Epithelial cell of umbilical artery (primary cell): ENCODE data around the gene SHANK2. TPM values are rescaled to one million over a fixed set of nuclear protein-coding genes. Genes with fewer than 3 reads are reported as not detected.

Experiments
- total RNA-seq: library from RNA; depleted of rRNA; stranded (reverse); fragments of >200 nt; gene quantifications from 2 replicates; pipeline ENCODE4 v1.2.3, GENCODE V29; 2014

The SHANK2 gene
- total RNA-seq = not detected in 2 replicates

DNA sequence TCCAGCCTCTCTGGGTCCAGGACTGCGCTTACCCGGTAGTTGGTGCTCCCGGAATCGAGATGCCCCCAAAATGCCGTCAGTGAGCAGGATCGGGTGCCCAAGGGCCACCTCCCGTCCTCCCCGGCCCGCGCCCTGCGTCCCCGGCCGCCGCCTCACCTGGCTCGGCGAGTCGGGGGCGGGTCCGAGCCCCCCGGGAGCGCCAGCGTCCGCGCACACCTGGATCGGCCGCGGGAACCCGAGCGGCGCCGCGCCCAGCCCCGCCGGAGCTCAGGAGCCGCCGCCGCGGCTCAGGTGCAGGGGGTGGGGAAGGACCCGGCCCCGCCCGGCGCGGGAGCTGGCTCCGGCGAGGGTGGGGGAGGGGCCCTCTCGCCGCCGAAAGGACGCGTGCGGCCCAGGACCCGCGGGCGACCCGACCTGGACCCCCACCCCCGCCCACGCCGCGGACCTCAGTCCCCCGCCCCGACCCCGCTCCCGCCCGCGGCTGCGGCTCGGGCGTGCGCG, at the start of gene SHANK2:
SHANK2 (minus strand) TSS at position 309 of the 501 bp plus-strand sequence. CDS start 105,251 bp downstream, outside the sequence.

Other genes starting within 250 kb of the SHANK2 start
- gene DHCR7, start 195.8 kb upstream of the SHANK2 start, total RNA-seq = 40.3 and 43.3 TPM in 2 replicates
- gene NADSYN1, start 200.6 kb upstream of the SHANK2 start, total RNA-seq = 88.3 and 102 TPM in 2 replicates